ENCODE results near the gene LRRC8E.
"Not testable (repeated sequence)": the region's sequence is repeated elsewhere in the genome, so short reads cannot be mapped to it uniquely, and the experiment has no call there.

LRRC8E gene

DNA sequence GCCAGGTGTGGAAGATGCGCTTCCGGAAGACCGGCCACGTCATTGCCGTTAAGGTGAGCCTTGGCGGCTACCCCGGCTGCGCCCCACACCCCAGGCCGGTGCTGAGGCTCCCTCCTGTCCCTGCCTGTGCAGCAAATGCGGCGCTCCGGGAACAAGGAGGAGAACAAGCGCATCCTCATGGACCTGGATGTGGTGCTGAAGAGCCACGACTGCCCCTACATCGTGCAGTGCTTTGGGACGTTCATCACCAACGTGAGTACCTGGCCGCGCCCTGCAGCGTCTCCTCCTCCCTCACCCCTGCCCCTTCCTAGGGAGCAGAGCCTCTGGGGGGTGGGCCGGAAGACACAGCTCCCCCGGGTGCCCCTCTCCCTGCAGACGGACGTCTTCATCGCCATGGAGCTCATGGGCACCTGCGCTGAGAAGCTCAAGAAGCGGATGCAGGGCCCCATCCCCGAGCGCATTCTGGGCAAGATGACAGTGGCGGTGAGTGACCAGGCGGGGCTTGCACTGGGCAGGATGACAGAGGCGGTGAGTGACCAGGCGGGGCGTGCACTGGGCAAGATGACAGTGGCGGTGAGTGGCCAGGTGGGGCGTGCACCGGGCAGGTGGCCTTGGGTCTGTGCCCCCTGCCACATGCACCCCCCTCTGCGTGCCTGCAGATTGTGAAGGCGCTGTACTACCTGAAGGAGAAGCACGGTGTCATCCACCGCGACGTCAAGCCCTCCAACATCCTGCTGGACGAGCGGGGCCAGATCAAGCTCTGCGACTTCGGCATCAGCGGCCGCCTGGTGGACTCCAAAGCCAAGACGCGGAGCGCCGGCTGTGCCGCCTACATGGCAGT lies 22.2 kb downstream of the LRRC8E start:
- no peak for DNase-seq

GRCh38 chr19:7911508-7912143 lies 23.3 kb downstream of the LRRC8E start:
- no peak for DNase-seq

DNA sequence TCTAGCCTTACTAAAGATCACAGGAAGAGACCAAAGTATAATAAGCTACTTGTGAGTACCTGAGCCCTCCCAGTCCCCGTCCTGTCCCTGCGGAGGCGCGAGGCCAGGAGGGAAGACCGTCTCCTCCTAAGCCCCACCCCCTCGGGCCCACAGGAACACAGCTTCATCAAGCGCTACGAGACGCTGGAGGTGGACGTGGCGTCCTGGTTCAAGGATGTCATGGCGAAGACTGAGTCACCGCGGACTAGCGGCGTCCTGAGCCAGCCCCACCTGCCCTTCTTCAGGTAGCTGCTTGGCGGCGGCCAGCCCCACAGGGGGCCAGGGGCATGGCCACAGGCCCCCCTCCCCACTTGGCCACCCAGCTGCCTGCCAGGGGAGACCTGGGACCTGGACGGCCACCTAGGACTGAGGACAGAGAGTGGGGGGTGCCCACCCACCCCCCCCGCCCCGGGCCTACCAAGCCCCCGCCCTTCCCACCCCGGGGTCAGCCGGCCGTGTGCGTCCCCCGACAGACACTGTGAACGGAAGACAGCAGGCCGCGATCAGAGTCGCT lies 23.9 kb downstream of the LRRC8E start:
- DNase-seq, result no peak

DNA sequence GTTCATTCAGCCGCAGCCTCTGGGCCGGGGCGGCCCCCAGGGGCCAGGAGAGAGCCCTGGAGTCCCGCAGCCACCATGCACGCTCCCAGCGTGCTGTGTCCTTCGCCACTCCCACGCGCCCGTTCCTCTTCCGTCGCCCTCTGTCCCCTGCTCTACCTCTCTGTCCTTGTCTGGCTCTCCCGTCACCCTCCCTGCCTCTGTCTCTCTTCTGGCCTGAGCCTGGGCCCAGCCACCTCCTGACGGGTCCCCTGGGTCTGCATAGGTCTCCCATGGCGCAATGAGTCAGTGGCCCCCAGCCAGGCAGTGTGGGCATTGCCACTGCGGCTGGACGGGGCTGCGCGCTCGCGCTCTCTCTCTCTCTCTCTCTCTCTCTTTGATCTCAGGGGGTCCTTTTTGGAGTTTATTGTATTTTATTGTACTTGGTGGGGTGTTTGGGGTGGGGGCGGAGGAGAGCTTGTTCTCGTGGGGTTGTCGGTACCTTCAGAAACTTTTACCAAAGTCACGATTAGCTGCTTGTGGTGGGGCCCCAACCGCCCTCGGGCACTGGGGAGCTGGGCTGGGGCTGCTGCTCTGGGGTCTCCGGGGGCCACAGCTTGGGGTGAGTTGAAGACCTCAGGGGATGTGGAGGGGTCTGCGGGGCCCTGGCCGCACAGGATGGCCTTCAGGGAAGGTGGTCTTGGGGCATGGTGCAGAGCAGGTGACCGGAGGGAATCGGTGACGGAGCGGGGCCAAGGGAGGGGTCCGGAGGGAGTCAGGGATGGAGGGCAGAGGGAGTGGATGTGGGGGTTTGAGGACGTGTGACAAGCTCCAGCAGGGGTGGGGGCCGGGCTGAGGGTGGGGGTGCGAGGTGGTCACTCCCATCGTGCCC lies 24.6 kb downstream of the LRRC8E start:
- DNase-seq, result no peak

DNA sequence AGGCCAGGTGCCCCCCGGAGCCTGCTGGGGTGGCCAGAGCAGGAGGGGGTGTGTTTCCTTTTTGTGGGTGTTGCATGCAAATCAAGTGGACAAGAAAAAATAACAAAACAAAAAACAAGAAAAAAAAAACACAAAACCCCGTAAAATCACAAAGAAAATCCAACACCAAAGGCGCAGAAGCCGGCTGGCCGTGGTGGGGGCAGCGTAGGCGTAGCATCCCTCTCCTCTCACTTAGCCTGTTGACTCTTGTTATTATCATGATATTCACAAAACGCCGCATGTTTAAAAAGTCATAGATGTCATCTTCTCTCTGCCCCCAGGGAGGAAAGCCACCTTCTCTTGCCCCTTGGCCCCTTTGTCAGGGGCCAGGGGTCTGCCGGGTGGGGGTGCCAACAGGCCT lies 25.3 kb downstream of the LRRC8E start:
- DNase-seq, result no peak

DNA sequence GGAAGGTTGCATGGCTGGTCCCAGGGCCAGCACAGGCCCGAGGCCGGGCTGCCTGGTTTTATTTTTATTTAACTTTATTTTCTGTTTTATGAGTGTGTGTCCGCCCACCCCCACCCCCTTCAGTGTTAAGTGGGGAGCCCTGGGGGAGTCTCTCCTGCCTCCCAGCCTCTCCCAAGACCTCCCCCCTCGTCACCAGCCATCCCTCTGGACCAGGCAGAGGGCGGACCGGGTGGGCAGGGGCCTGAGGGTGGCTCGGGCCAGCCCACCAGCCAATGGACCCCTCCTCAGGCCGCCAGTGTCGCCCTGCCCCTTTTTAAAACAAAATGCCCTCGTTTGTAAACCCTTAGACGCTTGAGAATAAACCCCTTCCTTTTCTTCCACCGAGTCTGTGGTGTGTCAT lies 25.8 kb downstream of the LRRC8E start:
- DNase-seq, result no peak

DNA sequence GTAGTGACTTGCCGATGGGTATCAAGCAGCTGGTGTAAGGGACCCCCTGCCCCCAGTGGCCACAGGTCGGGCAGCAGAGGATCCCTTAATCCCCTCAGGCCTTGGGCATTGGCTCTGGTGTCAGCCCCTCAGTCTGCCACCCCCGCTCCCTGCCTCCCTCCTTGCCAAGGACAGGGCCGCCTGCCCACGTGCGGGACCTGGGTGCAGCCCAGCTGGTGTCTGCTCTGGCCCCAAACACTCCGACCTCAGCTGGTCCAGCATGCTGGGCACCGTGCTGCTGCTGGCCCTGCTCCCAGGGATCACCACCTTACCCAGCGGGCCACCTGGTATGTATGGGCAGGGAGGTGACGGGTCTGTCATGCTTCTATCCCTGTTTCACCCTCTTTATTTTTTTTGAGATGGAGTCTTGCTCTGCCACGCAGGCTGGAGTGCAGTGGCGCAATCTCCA lies 26.3 kb downstream of the LRRC8E start, which contains the start of gene TGFBR3L:
Gene TGFBR3L (plus strand): TSS at position 233 of the 448 bp plus-strand sequence.
- DNase-seq, result no peak

DNA sequence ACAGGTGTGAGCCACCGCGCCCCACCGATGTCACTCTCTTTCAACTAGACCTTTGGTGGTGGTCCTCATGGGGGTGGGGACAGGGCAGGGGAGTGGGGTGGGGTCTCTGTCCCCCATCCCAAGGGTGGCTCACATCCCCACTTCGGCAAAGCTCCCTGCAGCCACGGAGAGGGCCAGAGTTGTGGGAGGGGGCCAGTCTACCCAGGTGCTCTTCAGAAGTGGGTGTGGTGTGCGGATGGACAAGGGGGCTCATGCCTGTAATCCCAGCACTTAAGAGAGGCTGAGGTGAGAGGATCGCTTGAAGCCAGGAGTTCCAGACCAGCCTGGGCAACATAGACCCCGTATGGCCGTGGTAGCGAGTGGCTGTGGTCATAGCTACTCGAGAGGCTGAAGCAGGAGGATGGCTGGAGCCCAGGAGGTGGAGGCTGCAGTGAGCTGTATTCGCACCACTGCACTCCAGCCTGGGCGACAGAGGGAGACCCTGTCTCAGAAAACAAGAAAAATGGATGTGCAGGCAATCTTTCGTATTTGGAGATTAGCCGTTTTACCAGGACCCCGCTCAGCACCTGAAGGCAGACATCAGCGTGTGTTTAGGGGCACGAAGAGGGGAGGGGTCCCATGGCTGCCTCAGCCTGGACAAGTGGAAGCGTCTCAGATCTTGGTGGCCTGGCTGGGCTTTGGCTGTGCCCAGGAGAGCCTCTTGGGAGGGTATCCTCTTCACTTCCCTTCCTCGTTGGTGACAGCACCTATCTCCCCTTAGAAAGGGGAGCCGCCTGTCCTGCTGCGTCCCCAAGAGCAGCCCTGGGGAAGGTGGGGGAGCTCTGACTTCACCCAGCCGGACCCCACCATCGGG lies 27.2 kb downstream of the LRRC8E start:
- DNase-seq, result peak; percentile 3

DNA sequence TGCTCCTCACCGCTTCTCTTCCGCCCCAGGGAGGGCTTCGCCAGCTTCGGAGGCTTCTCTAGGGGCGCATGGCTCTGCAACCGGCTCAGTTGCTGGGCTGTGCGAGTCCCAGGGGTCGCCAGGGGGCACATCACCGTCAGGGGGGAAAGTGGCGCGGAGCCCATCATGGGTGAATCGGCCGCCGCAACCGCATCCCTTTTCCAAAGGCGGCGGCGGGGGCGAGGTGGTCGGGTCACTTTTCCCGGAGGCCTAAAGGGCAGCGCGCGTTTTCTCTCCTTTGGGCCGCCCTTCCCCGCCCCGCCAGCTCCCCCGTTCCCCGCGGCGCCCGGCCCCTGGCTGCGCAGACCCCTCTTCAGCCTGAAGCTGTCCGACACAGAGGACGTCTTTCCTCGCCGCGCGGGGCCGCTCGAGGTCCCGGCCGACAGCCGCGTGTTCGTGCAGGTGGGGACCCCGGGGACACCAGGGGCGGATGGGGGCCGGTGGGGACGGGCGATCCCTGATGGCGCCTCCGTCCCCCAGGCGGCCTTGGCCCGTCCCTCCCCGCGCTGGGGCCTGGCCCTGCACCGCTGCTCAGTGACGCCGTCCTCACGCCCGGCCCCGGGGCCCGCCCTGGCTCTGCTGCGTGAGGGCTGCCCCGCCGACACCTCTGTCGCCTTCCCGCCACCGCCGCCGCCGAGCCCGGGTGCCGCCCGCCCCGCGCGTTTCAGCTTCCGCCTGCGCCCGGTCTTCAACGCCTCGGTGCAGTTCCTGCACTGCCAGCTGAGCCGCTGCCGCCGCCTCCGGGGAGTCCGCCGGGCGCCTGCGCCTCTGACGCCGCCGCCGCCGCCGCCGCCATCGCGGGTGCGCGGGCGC lies 28.0 kb downstream of the LRRC8E start:
- peak; percentile 2 for DNase-seq

- DNase-seq, result no peak
These were observed 28.6 kb downstream of the LRRC8E start for GRCh38 chr19:7916955-7917266.

- peak; percentile 22 for DNase-seq
These were observed 29.2 kb downstream of the LRRC8E start for GRCh38 chr19:7917267-7918061.

DNA sequence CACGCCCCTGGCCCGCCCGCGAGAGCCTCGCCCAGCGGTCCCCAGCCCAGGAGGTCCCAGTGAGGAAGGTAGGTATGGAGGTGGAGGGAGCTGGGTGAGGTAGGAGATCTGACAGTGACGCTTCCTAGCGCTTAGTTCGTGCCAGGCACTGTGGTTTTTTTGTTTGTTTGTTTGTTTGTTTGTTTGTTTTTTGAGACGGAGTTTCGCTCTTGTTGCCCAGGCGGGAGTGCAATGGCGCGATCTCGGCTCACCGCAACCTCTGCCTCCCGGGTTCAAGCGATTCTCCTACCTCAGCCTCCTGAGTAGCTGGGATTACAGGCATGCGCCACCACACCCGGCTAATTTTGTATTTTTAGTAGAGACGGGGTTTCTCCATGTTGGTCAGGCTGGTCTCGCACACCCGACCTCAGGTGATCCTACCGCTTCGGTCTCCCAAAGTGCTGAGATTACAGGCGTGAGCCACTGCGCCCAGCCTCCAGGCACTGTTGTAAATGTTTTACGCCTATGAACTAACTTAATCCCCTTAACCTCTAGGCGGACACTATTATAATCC lies 29.8 kb downstream of the LRRC8E start:
- not testable (repeated sequence) for DNase-seq

DNA sequence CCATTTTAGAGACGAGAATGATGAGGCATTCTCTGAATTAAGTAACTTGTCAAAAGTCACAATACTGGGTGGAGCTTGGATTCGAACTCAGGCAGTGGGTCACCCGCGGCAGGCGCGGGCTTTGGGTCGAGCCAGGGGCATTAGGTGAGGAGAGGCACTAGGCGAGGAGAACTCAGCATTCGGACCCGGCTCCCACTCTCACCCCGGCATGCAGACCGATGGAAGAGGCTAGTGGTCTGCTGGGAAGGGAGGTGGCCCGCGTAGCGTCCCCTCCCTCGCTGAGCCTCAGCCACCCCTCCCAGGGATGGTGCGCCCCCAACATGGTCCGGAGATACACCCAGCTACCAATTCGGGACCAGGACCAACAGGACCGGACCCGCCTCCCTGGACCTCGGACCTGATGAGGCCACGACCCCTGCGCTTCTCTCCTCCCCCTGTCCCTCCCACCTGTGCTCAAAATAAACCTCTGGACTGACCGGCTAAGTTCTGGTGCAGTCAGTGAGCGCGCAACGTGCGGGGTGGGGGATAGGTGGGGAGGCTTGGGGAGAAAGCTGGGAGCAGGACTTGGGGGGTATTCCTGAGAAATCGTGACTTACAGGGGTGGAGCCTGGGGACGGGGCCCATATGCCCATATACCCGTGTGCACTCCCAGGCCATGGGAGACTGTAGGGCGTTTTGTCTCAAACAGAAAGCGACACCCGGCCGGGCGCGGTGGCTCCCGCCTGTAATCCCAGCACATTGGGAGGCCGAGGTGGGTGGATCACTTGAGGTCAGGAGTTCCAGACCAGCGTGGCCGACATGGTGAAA lies 30.5 kb downstream of the LRRC8E start:
- no peak for DNase-seq

DNA sequence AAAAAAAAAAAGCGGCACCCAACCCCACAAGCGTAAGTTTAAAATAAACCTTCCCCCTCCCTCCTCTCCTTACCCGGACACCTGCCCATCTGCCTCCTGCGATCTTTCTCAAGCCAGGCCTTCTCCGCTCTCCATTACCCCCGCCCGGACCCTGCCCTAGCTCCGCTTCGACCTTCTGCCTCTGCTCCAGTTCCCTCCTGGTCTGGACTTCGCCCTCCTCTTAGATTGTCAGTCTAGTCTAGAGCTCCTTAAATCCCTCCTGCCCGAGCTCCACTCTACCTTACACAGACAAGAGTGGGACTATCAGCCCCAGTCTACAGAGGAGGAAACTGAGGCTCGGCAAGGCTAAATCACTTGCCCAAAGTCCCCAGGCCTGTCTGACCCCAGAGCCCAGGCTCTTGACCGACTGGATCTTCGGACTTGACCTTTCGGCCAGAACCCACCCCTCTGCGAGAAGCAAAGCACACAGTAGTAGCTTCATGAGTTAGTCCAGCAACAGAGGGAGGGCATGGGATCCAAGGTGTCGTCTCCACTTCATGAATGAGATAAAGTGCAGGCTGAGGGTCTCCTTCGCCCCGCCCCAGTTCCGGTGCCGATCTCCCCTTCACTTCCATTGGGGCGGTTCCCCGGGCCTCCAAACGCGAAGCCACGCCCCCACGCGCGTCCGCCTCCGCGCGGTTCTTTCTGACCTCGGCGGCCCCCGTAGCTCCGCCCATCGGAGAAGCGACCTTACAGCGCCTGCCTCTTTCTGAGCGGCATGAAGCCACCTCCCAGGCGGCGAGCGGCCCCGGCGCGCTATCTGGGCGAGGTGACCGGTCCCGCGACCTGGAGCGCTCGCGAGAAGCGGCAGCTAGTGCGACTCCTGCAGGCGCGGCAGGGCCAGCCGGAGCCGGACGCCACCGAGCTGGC lies 31.6 kb downstream of the LRRC8E start, which contains the start of gene SNAPC2:
Gene SNAPC2 (plus strand): TSS at position 729 of the 909 bp plus-strand sequence. CDS start 29 bp downstream, at position 758.
- peak; percentile 90 for DNase-seq

GRCh38 chr19:7920519-7921301 lies 32.4 kb downstream of the LRRC8E start:
- DNase-seq, result peak; percentile 90

DNA sequence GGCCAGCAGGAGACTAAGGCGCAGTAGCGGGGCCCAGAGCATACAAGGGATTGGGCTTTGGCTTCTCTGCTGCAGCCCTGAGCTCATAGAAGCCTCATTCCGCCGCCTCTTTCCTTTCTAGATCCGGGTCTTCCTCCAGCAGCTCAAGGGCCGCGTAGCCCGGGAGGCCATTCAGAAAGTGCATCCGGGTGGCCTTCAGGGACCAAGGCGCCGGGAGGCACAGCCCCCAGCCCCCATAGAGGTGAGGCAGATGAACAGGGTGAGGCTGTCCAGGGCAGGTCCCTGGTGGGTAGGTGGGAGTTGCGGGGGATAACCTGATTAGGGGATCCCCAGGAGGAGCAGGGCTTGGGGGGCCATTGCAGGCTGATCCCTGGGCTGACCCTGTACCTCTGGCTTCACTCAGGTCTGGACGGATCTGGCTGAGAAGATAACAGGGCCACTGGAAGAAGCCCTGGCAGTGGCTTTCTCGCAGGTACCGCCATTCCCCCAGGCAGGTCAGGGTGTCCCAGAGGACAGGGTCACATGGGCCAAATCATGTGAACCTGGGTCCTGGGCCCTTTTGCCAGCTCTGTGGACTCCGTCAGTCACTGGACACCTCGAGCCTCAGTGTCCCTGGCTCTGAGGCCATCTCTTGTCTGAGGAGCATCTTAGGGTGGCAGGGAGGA lies 33.1 kb downstream of the LRRC8E start:
- no peak for DNase-seq

Measured in DMS79 treated with DMSO at 0.1 percent for 48 hours (cell line).